Epidermal melanocyte (primary cell): Measurements from ENCODE around the gene CHADL.

Source experiments
- DNase-seq: peaks from one replicate; pipeline ENCODE4 v3.0.0; 2011; ENCODE audit warnings: low spot score; ENCODE audit not compliant: insufficient read length

Gene CHADL

GRCh38 chr22:41230401-41230785, 10.3 kb downstream of the CHADL start:
- no peak for DNase-seq

- no peak for DNase-seq
Observed at GRCh38 chr22:41229730-41230400, 10.9 kb downstream of the CHADL start.

GRCh38 chr22:41229215-41229614, 11.5 kb downstream of the CHADL start:
- DNase-seq = no peak

GRCh38 chr22:41226723-41227655, 13.7 kb downstream of the CHADL start:
- DNase-seq = no peak

GRCh38 chr22:41223535-41223934, 17.2 kb downstream of the CHADL start:
- no peak for DNase-seq

GRCh38 chr22:41222846-41223507, 17.8 kb downstream of the CHADL start:
- DNase-seq = no peak

GRCh38 chr22:41217553-41218157, 23.1 kb downstream of the CHADL start:
- DNase-seq = peak; percentile 82

- DNase-seq = no peak
Observed at GRCh38 chr22:41216984-41217383, 23.7 kb downstream of the CHADL start.

GRCh38 chr22:41215926-41216325, 24.8 kb downstream of the CHADL start:
- DNase-seq = no peak

- DNase-seq = no peak
Observed at GRCh38 chr22:41215409-41215808, 25.3 kb downstream of the CHADL start.

- no peak for DNase-seq
Observed at GRCh38 chr22:41206719-41207118, 34.0 kb downstream of the CHADL start.

- peak; percentile 99 for DNase-seq
Observed at GRCh38 chr22:41204992-41205900, 35.5 kb downstream of the CHADL start, which contains the start of gene L3MBTL2. Gene L3MBTL2 (plus strand): TSS chr22:41205312. CDS start chr22:41205363, 51 bp downstream.

GRCh38 chr22:41204066-41204465, 36.7 kb downstream of the CHADL start:
- DNase-seq = no peak

- no peak for DNase-seq
Observed at GRCh38 chr22:41203118-41203517, 37.6 kb downstream of the CHADL start.

- no peak for DNase-seq
Observed at GRCh38 chr22:41201141-41201540, 39.6 kb downstream of the CHADL start.

GRCh38 chr22:41198027-41198580, 42.6 kb downstream of the CHADL start:
- DNase-seq = no peak

- DNase-seq = peak; percentile 84
Observed at GRCh38 chr22:41197038-41197972, 43.4 kb downstream of the CHADL start.

GRCh38 chr22:41193829-41194228, 46.9 kb downstream of the CHADL start:
- no peak for DNase-seq

- DNase-seq = no peak
Observed at GRCh38 chr22:41191467-41191866, 49.3 kb downstream of the CHADL start.
